ENCODE measurements around the gene RAD51AP2.

GRCh38 chr2:17482651-17483050 is 35.6 kb downstream of the RAD51AP2 start:
- no peak for TF ChIP-seq CTCF (IDR thresholded peaks at IDR 0.05)
- TF ChIP-seq POLR2A (IDR thresholded peaks at IDR 0.05), result no peak

All from stomach (tissue), 4 donors.